GM21723 (cell line): Measurements from ENCODE around the gene S100A4.
"Not testable (repeated sequence)": the region's sequence is repeated elsewhere in the genome, so short reads cannot be mapped to it uniquely, and the experiment has no call there.

Experiments used
- ATAC-seq: cut with Tn5 transposase; IDR thresholded peaks from one replicate; pipeline ENCODE4 v1.9.1; 2021; ENCODE audit warnings: mild to moderate bottlenecking, moderate library complexity; ENCODE audit not compliant: unreplicated experiment

S100A4 gene

GRCh38 chr1:153535242-153536011 lies 10.2 kb downstream of the S100A4 start, which contains the start of gene S100A6:
Gene S100A6, minus strand, starts transcription at chr1:153535991. Its CDS starts 652 bp downstream, at chr1:153535339.
- ATAC-seq: peak; percentile 47

- no peak for ATAC-seq
Observed at GRCh38 chr1:153534925-153535241, 10.7 kb downstream of the S100A4 start.

DNA sequence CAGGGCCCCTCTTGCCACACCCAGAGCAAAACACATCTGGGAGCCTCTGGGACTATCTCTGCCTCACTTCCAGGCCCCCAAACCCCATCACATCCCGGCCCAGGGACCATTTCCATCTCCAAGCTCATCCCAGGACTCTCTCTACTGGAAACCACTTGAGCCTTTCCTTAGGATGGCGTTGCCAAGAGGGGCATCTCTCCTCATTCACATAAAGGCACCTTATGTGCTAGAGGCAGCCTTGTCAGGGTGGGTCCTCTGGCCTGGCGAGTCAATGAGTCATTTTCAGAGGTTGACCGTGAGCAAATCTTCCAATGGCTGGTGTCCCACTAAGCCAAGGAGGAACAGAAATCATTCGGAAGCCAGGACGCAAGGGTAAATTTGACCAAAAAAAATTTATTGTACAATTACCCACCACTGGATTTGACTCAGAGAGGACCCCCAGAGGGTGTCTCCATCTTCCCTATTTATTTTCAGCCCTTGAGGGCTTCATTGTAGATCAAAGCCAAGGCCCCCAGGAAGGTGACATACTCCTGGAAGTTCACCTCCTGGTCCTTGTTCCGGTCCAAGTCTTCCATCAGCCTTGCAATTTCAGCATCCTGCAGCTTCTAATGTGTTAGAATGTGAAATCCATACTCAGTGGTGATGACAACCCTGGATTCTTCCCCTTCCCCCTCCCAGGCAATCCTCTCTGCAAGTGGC lies 11.2 kb downstream of the S100A4 start:
- ATAC-seq: no peak

GRCh38 chr1:153533689-153534201 lies 11.9 kb downstream of the S100A4 start:
- ATAC-seq: no peak

GRCh38 chr1:153532769-153533599 lies 12.6 kb downstream of the S100A4 start:
- no peak for ATAC-seq

GRCh38 chr1:153532181-153532580 lies 13.4 kb downstream of the S100A4 start:
- ATAC-seq: no peak

DNA sequence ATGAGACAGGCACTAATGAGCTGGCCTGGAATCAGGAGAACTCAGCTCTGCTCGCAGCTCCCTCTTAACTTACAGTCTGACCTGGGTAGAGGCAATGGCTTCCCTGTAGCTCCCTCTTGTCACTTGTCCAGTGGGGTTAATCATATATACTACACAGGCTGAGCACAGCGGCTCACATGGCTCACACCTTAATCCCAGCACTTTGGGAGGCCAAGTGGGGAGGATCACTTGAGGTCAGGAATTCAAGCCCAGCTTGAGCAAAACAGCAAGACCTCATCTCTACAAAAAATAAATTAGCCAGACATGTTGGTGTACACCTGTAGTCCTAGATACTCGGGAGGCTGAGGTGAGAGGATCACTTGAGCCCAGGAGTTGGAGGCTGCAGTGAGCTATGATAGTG lies 14.0 kb downstream of the S100A4 start:
- ATAC-seq: no peak

GRCh38 chr1:153527683-153528040 lies 17.9 kb downstream of the S100A4 start:
- no peak for ATAC-seq

- no peak for ATAC-seq
Observed at GRCh38 chr1:153527023-153527682, 18.5 kb downstream of the S100A4 start.

DNA sequence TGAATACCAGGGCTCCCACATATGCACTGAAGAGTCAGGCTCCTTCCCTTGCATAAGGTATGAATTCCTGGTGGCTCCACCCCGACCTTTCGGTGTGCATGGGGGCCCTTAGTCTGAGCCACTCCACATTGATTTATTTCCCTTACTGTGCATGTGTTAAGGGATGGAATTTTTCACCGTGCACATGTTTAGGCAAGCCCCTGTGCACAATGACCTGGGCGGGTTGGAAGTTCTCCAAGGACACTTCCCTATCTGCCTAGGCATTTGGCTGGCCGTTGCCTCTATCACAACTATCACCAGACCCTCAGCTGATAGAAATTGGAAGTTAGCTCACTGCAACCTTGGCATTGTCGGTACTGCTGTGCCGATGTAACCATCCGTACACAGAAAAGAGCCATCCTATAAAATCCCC lies 19.5 kb downstream of the S100A4 start:
- no peak for ATAC-seq

DNA sequence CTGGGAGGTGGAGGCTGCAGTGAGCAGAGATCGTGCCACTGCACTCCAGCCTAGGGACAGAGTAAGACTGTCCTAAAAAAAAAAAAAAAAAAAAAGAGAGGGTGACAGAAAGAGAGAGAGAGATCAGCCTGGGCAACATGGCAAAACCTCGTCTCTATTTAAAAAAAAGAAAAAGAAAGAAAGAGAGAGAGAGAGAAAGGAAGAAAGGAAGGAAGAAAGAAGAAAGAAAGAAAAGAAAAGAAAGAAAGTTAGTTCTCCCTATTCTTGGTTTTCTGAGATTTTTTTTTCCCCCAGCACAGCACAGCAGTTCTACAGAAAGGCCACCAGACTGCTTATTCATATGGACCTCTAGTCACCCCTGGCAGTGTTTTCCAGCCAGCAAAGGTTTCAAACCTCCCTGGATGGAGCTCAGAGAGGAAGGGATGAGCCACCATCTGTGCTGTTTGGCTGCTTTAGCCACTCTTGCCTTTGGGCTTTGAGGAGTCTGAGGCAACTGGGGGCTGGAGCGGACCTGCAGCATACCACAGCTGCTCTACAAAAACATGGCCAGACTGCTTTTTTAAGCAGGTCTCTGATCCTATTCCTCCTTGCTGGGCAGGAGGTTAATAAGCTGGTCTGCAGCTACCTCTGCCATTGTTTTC lies 20.4 kb downstream of the S100A4 start:
- no peak for ATAC-seq

DNA sequence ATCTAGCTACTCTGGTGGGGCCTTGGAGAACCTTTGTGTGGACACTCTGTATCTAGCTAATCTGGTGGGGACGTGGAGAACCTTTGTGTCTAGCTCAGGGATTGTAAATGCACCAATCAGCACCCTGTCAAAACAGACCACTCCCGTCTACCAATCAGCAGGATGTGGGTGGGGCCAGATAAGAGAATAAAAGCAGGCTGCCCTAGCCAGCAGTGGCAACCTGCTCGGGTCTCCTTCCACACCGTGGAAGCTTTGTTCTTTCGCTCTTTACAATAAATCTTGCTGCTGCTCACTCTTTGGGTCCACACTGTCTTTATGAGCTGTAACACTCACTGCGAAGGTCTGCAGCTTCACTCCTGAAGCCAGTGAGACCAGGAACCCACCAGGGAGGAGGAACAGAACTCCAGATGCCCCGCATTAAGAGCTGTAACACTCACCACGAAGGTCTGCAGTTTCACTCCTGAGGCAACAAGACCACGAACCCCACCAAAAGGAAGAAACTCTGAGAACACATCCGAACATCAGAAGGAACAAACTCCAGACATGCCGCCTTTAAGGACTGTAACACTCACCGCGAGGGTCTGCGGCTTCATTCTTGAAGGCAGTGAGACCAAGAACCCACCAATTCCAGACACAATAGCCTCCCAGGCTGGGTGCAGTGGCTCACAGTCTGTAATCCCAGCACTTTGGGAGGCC lies 23.1 kb downstream of the S100A4 start:
- ATAC-seq: not testable (repeated sequence)

GRCh38 chr1:153521808-153522207 lies 23.8 kb downstream of the S100A4 start:
- ATAC-seq: not testable (repeated sequence)

GRCh38 chr1:153520818-153521476 lies 24.7 kb downstream of the S100A4 start:
- ATAC-seq: no peak

GRCh38 chr1:153520137-153520691 lies 25.4 kb downstream of the S100A4 start:
- ATAC-seq: not testable (repeated sequence)

GRCh38 chr1:153519242-153519641 lies 26.4 kb downstream of the S100A4 start:
- ATAC-seq: no peak

- no peak for ATAC-seq
Observed at GRCh38 chr1:153515504-153516394, 29.9 kb downstream of the S100A4 start.

GRCh38 chr1:153513666-153514065 lies 31.9 kb downstream of the S100A4 start:
- no peak for ATAC-seq
